ENCODE measurements around the gene BICRAL.
A peak's percentile ranks its signal among the peaks of the same experiment; 100 is the strongest.

Gene BICRAL

DNA sequence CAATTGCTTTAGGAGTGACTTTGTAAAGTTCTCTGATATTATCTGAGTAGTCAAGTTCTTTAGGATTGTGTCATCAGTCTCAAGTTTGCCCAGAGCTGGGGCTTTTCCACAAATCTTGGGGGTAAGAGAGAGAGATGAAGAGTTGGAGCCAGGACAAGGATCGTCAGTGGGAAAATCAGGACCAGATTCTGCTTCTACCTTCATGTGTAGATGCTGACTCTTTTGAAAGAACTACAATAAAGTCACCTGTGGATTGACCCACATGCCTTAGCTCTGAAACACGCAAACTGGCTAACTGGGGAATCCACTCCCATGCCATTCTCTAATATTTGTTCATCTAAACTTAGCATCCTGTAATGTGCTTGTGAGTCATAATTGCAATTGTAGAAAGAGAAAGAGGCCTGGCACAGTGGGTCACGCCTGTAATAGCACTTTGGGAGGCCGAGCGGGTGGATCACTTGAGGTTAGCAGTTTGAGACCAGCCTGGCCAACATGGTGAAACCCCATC lies 15.6 kb upstream of the BICRAL start:
- DNase-seq = no peak

GRCh38 chr6:42769051-42769450 lies 12.8 kb upstream of the BICRAL start:
- no peak for DNase-seq

- DNase-seq = no peak
Measured at GRCh38 chr6:42769836-42770235, 12.0 kb upstream of the BICRAL start.

- no peak for DNase-seq
Measured at GRCh38 chr6:42771741-42772100, 10.1 kb upstream of the BICRAL start.

- peak; percentile 40 to 42 for DNase-seq
Measured at GRCh38 chr6:42774201-42774600, 7.7 kb upstream of the BICRAL start.

- peak; percentile 48 to 54 for DNase-seq
Measured at GRCh38 chr6:42774821-42775487, 6.9 kb upstream of the BICRAL start.

GRCh38 chr6:42777126-42777822 lies 4.6 kb upstream of the BICRAL start:
- no peak for DNase-seq

GRCh38 chr6:42778122-42778521 lies 3.7 kb upstream of the BICRAL start:
- no peak for DNase-seq

DNA sequence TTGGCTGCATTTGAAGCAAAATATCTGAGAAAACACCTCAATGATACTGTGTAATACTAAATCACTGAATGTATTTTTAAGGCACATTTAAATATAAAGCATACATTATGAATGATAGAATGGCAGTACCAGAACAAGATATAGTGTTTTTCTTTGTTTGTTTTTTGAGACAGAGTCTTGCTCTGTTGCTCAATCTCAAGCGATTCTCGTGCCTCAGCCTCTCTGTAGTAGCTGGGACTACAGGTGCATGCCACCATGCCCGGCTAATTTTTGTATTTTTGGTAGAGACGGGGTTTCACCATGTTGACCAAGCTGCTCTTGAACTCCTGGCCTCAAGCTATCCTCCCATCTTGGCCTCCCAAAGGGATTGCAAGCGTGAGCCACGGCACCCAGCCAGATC lies 2.3 kb upstream of the BICRAL start:
- no peak for DNase-seq

GRCh38 chr6:42781546-42781795 lies 381 bp upstream of the BICRAL start:
- no peak for DNase-seq

DNA sequence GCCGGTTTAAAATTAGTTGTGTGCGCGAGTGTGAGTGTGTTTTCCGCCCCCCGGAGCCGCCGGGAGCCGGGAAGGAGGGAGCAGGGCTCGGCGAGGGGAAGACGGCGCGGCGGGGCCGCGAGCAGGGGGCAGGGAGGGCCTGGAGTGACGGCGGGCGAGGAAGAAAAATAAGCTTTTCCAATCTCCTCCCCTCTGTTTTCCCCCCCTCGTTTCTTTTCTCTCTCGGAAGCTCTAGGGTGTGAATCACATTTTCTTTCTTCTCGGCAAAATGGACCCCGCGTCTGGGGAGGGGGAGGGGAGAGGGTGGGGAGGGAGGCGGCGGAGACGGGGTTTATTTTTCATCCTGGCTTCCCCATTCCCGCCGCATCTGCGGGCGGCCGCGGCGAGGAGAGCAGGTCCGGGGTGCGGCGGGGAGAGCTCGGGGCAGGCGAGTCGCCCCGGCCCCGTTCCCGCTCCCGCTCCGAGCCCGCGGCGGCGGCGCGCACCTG lies 881 bp downstream of the BICRAL start:
- peak; percentile 72 to 75 for DNase-seq

GRCh38 chr6:42783177-42783875 lies 1.5 kb downstream of the BICRAL start:
- peak; percentile 74 to 76 for DNase-seq

GRCh38 chr6:42783876-42784642 lies 2.2 kb downstream of the BICRAL start:
- DNase-seq = no peak

- DNase-seq = no peak
Measured at GRCh38 chr6:42784717-42785498, 3.1 kb downstream of the BICRAL start.

DNA sequence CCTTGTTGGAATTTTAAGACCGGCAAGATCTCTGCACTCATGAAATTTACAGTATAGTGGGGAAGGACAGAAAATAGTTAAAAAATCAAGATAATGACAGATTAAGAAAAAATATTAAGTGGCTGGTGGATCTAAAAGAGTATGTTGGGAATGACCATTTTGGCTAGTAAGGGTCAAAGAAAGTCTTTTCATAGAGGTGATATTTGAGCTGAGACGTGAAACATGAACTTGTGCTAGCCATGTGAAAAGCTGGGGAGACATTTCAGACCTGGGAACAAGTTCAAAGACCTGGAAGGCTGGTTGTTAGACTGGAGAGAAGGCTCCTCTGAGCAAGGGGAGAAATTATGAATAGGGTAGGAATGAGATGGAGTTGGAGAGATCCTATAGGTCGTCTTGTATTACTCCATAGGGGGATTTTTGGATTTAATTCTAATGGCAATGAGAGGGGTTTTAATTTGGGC lies 4.7 kb downstream of the BICRAL start:
- DNase-seq = no peak

- no peak for DNase-seq
Measured at GRCh38 chr6:42787063-42787472, 5.2 kb downstream of the BICRAL start.

- DNase-seq = no peak
Measured at GRCh38 chr6:42788671-42789070, 6.8 kb downstream of the BICRAL start.

GRCh38 chr6:42790549-42791181 lies 8.8 kb downstream of the BICRAL start:
- no peak for DNase-seq

DNA sequence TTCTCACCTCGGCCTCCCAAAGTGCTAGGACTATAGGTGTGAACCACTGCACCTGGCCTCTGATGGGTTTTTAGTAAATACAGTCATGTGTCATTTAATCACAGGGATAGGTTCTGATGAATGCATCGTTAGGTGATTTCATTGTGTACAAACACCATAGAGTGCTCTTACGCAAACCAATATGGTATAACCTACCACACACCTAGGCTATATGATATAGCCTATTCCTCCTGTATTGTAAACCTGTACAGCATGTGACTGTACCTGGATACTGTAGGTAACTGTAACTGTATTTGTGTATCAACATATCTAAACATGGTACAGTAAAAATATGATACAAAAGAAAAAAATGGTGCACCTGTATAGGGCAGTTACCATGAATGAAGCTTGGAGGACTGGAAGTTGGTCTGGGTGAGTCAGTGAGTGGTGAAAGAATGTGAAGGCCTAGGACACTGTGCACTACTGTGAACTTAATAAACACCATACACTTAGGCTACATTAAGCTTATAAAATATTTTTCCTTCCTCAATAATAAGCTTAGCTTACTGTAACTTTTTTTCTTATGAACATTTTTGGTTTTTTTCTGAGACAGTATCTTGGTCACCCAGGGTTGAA lies 10.0 kb downstream of the BICRAL start:
- DNase-seq = no peak

DNA sequence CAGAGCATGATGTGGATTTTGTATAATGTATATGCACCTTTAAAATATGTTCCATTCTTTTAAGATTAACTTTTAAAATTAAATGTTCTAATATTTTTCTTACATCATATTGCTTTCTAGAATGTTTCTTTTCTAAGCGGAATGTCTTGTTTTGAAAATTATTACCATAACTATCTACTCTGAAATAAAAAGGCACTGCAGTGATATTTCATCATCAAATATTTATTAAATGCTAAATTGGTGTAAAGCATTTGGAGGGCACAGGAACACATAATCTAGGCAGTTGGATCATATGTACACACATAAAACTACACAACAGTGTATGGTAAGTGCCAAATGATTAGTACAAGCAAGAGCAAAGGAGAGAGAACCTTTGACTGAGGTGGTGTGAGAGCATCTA lies 13.8 kb downstream of the BICRAL start:
- no peak for DNase-seq

GRCh38 chr6:42796171-42796570 lies 14.3 kb downstream of the BICRAL start:
- DNase-seq = no peak

All from stimulated activated CD4-positive, alpha-beta T cell treated with anti-CD3 and anti-CD28 coated beads, Interleukin-2, amount 100 ng/mL, for 24 hours (primary cell).